WTC11 (cell line): ENCODE data around the gene SNTA1.
A peak's percentile ranks its signal among the peaks of the same experiment; 100 is the strongest.

ENCODE experiments used
- E2F1 ChIP-seq: sonication (generic); formaldehyde crosslinking; IDR thresholded peaks from 2 replicates; pipeline ENCODE4 v1.8.0; 2022; ENCODE audit warnings: mild to moderate bottlenecking, missing genetic modification reagents
- EMX1 ChIP-seq: fragments of 250-450 bp; sonication (Bioruptor Pico); IDR thresholded peaks from 2 replicates; pipeline ENCODE4 v1.8.0; 2021; ENCODE audit warnings: mild to moderate bottlenecking
- GABPB1 ChIP-seq: sonication (generic); formaldehyde crosslinking; IDR thresholded peaks from 2 replicates; pipeline ENCODE4 v1.8.1; 2023; ENCODE audit warnings: mild to moderate bottlenecking, missing genetic modification reagents
- IRF2 ChIP-seq: sonication (generic); formaldehyde crosslinking; IDR thresholded peaks from 2 replicates; pipeline ENCODE4 v1.8.0; 2022; ENCODE audit warnings: low read depth, missing genetic modification reagents, borderline replicate concordance
- MYBL2 ChIP-seq: sonication (generic); formaldehyde crosslinking; IDR thresholded peaks from 2 replicates; pipeline ENCODE4 v1.8.1; 2023; ENCODE audit warnings: mild to moderate bottlenecking, moderate library complexity, missing genetic modification reagents
- NFE2L1 ChIP-seq: sonication (generic); formaldehyde crosslinking; IDR thresholded peaks from 2 replicates; pipeline ENCODE4 v1.8.1; 2023; ENCODE audit warnings: missing genetic modification reagents
- PREB ChIP-seq: sonication (generic); formaldehyde crosslinking; IDR thresholded peaks from 2 replicates; pipeline ENCODE4 v1.8.1; 2022; ENCODE audit warnings: mild to moderate bottlenecking, missing genetic modification reagents, moderate library complexity, borderline replicate concordance
- USF2 ChIP-seq: sonication (generic); formaldehyde crosslinking; IDR thresholded peaks from 2 replicates; pipeline ENCODE4 v1.8.1; 2023; ENCODE audit warnings: mild to moderate bottlenecking, missing genetic modification reagents, moderate library complexity
- ZNF263 ChIP-seq: sonication (generic); formaldehyde crosslinking; IDR thresholded peaks from 2 replicates; pipeline ENCODE4 v1.8.1; 2022; ENCODE audit warnings: low read depth, mild to moderate bottlenecking, moderate library complexity, missing genetic modification reagents
- TF ChIP-seq, protein P1 (sequence below): fragments of 200-600 bp; IDR thresholded peaks from 2 replicates; pipeline ENCODE4 v1.8.0; 2022; ENCODE audit warnings: antibody characterized with exemption
- TF ChIP-seq, protein P2 (sequence below): fragments of 250-450 bp; sonication (Bioruptor Pico); IDR thresholded peaks from 2 replicates; pipeline ENCODE4 v2.1.2; 2022; ENCODE audit warnings: mild to moderate bottlenecking, moderate library complexity
- TF ChIP-seq, protein P3 (sequence below): sonication (generic); formaldehyde crosslinking; IDR thresholded peaks from 2 replicates; pipeline ENCODE4 v1.8.0; 2023; ENCODE audit warnings: mild to moderate bottlenecking, missing genetic modification reagents

GRCh38 chr20:33444797-33445560, 1.4 kb upstream of the SNTA1 start:
- TF ChIP-seq, protein P1, sequence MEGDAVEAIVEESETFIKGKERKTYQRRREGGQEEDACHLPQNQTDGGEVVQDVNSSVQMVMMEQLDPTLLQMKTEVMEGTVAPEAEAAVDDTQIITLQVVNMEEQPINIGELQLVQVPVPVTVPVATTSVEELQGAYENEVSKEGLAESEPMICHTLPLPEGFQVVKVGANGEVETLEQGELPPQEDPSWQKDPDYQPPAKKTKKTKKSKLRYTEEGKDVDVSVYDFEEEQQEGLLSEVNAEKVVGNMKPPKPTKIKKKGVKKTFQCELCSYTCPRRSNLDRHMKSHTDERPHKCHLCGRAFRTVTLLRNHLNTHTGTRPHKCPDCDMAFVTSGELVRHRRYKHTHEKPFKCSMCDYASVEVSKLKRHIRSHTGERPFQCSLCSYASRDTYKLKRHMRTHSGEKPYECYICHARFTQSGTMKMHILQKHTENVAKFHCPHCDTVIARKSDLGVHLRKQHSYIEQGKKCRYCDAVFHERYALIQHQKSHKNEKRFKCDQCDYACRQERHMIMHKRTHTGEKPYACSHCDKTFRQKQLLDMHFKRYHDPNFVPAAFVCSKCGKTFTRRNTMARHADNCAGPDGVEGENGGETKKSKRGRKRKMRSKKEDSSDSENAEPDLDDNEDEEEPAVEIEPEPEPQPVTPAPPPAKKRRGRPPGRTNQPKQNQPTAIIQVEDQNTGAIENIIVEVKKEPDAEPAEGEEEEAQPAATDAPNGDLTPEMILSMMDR = no peak
- TF ChIP-seq USF2 (CRISPR knock-in tag) (no peak), MYBL2 (no peak), EMX1 (CRISPR knock-in tag) (no peak), NFE2L1 (CRISPR knock-in tag) (no peak), ZNF263 (CRISPR knock-in tag) (no peak), E2F1 (CRISPR knock-in tag) (no peak), IRF2 (CRISPR knock-in tag) (no peak), PREB (no peak), GABPB1 (CRISPR knock-in tag) (peak; percentile 56; the same call in 1 of the 2 replicates)
- TF ChIP-seq, protein P2, sequence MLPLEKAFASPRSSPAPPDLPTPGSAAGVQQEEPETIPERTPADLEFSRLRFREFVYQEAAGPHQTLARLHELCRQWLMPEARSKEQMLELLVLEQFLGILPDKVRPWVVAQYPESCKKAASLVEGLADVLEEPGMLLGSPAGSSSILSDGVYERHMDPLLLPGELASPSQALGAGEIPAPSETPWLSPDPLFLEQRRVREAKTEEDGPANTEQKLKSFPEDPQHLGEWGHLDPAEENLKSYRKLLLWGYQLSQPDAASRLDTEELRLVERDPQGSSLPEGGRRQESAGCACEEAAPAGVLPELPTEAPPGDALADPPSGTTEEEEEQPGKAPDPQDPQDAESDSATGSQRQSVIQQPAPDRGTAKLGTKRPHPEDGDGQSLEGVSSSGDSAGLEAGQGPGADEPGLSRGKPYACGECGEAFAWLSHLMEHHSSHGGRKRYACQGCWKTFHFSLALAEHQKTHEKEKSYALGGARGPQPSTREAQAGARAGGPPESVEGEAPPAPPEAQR (CRISPR knock-in tag) = no peak
- TF ChIP-seq, protein P3, sequence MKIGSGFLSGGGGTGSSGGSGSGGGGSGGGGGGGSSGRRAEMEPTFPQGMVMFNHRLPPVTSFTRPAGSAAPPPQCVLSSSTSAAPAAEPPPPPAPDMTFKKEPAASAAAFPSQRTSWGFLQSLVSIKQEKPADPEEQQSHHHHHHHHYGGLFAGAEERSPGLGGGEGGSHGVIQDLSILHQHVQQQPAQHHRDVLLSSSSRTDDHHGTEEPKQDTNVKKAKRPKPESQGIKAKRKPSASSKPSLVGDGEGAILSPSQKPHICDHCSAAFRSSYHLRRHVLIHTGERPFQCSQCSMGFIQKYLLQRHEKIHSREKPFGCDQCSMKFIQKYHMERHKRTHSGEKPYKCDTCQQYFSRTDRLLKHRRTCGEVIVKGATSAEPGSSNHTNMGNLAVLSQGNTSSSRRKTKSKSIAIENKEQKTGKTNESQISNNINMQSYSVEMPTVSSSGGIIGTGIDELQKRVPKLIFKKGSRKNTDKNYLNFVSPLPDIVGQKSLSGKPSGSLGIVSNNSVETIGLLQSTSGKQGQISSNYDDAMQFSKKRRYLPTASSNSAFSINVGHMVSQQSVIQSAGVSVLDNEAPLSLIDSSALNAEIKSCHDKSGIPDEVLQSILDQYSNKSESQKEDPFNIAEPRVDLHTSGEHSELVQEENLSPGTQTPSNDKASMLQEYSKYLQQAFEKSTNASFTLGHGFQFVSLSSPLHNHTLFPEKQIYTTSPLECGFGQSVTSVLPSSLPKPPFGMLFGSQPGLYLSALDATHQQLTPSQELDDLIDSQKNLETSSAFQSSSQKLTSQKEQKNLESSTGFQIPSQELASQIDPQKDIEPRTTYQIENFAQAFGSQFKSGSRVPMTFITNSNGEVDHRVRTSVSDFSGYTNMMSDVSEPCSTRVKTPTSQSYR (CRISPR knock-in tag) = no peak
